GM21528 (cell line): Measurements from ENCODE around the gene SPINK6.

ENCODE experiments used
- ATAC-seq: cut with Tn5 transposase; IDR thresholded peaks from one replicate; pipeline ENCODE4 v1.9.1; 2021; ENCODE audit warnings: mild to moderate bottlenecking, moderate library complexity; ENCODE audit not compliant: unreplicated experiment, low FRiP score

Gene SPINK6

GRCh38 chr5:148202531-148203203, at the start of gene SPINK6:
Gene SPINK6, plus strand, starts transcription at chr5:148203042. Its CDS starts 55 bp downstream, at chr5:148203097.
- ATAC-seq: no peak

- ATAC-seq: no peak
These were observed 46.2 kb upstream of the SPINK6 start for GRCh38 chr5:148156609-148157008.

GRCh38 chr5:148162038-148162437, 40.8 kb upstream of the SPINK6 start:
- ATAC-seq: no peak

GRCh38 chr5:148163345-148163744, 39.5 kb upstream of the SPINK6 start:
- ATAC-seq: no peak

DNA sequence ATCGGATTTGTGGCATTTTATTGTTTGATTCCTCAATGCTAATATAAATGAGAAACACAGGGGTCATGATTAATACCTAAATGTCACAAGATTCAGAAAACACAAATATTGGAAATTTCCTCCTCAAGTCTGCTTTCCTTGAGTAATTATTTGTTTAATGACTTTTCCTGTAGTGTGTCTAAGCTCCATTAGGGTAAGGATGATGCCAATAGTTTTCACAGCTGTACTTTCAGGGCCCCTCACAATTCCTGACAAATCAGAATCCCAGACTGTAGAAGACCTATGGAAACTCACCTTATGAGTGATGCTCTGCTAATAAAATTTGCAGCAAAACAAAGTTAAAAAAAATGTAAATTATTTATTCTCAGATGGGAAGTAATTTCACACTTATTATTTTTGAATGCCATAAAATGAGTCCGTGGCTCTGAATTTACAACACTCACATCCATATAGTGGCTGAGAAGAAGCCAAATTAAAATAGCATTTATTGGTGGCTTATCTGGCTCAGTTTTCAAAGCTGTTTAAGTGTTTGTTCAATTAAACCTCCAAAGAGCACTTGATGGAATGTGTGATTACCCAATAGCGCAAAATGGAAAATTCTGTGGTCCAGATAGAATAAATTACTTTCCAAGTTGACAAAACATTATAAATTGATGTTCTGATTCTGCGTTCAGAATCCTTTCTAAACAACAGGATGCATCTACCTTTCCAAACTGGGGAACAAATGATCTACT, 36.1 kb upstream of the SPINK6 start:
- ATAC-seq: no peak

GRCh38 chr5:148168246-148168645, 34.6 kb upstream of the SPINK6 start, which contains the start of gene SPINK14:
Gene SPINK14, plus strand, starts transcription at chr5:148168546. Its CDS starts 1,187 bp downstream, at chr5:148169733.
- ATAC-seq: no peak

- ATAC-seq: no peak
These were observed 30.5 kb upstream of the SPINK6 start for GRCh38 chr5:148172377-148172776.

DNA sequence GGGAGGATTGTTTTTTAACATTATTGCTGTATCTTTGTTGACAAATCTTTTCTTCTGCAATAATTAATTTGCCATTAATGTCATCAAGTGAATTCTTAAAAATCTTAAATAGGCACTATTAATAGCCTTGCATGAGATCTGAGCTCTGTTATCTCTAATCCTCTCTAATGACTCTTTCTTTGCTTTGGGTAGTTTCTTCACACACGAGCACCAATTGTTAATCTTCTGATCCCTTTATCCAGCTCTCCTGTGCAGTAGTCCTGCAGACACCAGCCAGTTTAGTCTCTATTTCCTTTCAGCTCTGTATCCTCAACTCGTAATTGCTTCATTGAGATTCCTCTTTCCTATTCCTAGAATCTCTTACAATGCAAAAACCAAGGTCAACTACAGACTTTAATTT, 26.4 kb upstream of the SPINK6 start:
- no peak for ATAC-seq

DNA sequence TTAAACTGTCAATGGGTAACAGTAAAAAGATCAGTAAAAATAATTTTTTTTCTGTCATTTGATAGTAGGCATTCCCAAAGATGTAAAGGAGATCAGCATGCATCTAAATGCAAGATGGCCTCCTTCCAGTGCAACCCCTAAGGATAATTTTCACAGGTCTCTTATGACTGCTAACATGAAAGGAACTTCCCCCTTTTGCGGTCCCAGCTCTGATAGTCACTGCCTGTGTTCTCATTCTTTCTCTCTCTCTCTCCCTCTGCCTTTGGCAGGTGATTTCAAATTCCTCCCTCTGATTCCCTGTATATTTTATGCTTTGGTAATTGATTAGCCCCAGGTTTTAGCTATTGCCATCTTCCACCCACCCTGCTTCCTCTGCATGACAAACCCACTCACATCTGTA, 25.6 kb upstream of the SPINK6 start:
- ATAC-seq: no peak

DNA sequence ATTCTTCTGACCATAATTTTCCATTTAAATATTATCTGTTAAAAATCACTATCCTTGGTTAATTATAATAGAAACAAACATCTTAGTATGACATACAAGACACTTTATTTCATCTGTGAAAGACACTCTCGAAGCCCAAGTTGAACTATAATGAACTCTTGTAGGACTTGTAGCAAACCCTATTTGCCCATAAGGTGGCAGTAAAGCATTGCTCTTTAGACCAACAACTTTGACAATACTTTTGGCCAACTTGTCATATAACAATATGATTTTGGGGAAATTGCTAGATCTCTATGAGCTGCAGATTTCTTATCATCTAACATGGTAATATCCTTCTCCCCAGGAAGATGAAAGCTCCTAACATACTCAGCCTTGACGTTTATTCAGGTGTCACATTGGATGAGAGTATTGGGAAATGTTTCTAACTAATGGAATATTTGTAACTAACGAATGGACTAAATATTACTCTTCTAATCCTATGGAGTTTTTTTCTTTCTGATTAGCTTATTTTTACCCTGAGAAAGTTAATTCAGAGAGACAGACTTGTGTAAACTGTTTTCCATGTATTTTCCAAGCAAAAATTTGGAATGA, 23.5 kb upstream of the SPINK6 start:
- no peak for ATAC-seq

DNA sequence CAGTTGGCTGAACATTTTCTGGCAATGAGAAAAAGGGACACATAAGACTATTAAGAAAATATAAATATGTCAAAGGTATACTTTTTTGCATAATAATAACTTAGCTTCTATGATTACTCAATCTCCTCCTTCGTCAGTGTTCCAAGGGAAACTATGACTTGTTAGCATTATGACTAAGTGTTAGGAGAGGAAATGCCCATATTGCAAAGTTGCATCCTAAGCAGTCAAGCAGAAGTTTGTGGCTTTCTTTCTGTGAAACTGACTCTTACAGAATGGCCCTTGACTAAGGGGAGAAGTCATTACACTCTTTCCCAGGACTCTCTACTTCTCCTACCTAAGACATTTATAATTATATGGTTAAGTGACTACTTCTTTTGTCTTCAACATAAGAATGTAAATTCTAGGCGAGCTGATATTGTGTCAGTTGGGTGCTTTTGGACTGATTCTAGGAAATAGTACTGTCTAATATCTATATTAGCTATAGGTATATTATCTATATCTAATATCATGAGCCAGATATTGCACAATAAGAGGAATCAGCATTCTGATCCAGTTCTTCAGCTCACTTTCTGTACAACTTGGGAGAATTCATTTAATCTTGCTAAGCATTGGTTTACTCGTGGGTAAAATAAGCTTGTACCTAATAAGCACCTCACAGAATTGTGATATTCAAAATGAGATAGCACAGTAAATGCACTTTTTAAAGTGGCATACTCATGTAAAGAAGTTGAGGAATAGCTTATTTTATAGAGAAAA, 16.4 kb upstream of the SPINK6 start:
- ATAC-seq: peak; percentile 64

GRCh38 chr5:148191010-148191409, 11.8 kb upstream of the SPINK6 start:
- ATAC-seq: no peak

- ATAC-seq: no peak
These were observed 9.6 kb upstream of the SPINK6 start for GRCh38 chr5:148193202-148193601.

GRCh38 chr5:148201151-148201550, 1.7 kb upstream of the SPINK6 start:
- ATAC-seq: no peak

DNA sequence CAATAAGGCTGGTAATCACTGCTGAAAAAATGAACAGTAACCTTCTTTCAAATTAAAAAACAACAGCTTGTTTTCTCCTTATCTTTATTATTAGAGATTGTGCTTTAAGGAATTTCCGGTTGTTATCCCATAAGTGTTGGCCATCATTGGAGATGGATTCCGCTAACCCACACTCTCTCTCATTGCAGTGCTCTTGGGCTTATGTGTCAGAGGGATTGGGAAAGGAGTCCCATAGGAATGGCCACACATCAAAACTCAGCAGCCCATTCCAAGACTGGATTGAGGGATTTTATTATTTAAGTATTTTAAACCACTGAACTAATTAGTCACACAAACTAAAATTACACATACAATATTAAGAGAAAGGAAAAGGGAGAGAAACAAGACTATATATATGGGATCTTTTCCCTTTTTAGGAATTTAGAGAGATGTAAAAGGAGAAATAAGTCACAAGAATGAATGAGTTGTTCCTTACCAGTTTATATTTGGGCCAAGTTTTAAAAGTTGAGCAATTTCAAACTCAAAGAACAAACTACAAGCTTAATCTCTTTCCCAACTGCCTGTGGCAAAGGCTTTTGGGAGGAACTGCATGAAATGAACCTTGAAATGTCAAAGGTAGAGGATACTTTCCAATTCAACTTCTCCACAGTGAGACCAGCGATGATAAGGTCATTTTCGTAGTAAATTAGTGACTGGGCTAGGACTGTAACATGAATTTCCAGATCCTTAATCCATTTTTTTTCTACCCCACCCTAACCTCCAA, 2.4 kb downstream of the SPINK6 start:
- ATAC-seq: no peak

- ATAC-seq: no peak
These were observed 3.0 kb downstream of the SPINK6 start for GRCh38 chr5:148205865-148206264.

GRCh38 chr5:148206620-148207019, 3.8 kb downstream of the SPINK6 start:
- ATAC-seq: no peak

DNA sequence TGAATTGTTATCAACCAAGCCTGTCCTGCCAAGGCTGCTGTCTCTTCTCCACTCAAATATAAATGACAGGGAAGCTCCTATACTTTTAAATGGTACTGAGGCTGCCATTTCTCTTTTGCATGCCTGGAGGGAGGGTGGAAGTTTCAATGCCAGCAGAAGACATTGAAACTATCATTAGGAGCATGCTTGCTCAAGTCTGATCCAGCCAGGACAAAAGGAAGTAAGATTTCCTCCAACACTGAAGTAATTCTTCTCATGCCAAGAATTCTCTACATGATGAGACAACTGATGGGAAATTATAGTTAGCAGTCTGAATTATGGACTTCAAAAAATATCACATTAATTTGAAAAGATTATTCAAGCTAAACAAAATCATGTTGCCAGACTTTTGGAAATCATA, 5.4 kb downstream of the SPINK6 start:
- no peak for ATAC-seq

DNA sequence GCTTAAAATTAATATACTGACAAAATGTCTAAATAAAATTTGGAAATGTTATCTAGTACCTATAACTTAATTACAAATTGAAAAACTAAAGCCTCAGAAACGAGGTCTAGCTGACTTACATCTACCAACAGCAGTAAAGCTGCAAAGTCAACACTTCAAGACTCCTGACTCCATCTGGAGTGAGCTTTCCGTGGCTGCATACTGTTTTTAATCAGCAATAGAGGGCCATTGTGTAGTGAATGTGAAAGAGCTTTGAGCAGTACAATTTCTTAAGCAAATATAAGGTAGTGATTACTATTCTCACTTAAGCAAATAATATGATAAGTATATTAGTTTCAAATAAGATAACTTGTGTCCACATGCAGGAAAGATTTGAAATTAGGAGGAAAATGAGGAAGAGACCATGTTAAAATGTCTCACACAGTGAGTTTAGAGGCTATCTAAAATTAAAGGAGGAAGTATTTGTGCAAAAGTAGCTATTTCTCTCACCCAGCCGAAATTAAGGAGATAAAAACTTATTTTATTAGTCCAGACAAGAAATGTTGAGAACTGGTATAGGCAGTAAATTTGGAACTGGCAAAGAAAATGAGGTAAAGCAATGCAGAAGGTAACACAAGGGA, 6.4 kb downstream of the SPINK6 start:
- ATAC-seq: no peak

DNA sequence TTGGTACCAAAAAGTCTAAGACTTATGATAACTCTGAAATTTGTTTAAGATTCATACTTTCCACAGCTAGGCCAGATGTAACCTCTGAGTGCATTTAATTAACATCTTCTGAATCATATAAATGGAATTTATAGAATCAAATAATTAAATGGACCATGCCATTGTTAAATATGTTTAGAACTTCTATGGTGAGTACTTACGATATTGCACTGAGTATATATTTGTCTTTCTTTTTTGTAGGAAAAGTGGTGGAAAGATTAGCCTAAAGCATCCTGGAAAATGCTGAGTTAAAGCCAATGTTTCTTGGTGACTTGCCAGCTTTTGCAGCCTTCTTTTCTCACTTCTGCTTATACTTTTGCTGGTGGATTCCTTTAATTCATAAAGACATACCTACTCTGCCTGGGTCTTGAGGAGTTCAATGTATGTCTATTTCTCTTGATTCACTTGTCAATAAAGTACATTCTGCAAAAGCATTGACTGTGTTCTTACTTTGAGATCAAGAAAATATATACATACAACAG, 11.9 kb downstream of the SPINK6 start:
- ATAC-seq: no peak
